Neural cell (in vitro differentiated cells): Measurements from ENCODE around the gene NLRX1.

Experiments
- CTCF ChIP-seq: fragments of 450-650 bp; IDR thresholded peaks from 2 replicates; pipeline ENCODE4 v1.5.1; 2014; ENCODE audit warnings: antibody characterized with exemption, mild to moderate bottlenecking, moderate library complexity; ENCODE audit not compliant: poor library complexity, severe bottlenecking
- EP300 ChIP-seq: fragments of 450-650 bp; conservative IDR thresholded peaks from 2 replicates; pipeline ENCODE4 v1.6.1; 2014; ENCODE audit warnings: antibody characterized with exemption, mild to moderate bottlenecking, moderate library complexity; ENCODE audit not compliant: poor library complexity, severe bottlenecking
- EZH2 ChIP-seq: fragments of 200-600, 300-800 bp; shearing (Covaris generic), sonication (generic); IDR thresholded peaks from 2 replicates; pipeline ENCODE4 v1.6.1; 2014; ENCODE audit warnings: antibody characterized with exemption, low read length, borderline replicate concordance, mild to moderate bottlenecking; ENCODE audit not compliant: insufficient read depth, poor library complexity, severe bottlenecking
- MXI1 ChIP-seq: fragments of 450-650 bp; conservative IDR thresholded peaks from 2 replicates; pipeline ENCODE4 v1.6.1; 2014; ENCODE audit warnings: antibody characterized with exemption, mild to moderate bottlenecking; ENCODE audit not compliant: poor library complexity, severe bottlenecking
- POLR2AphosphoS5 ChIP-seq: IDR thresholded peaks from 2 replicates; pipeline ENCODE4 v1.6.1; 2012
- RAD21 ChIP-seq: fragments of 450-650 bp; conservative IDR thresholded peaks from 2 replicates; pipeline ENCODE4 v1.6.1; 2014; ENCODE audit warnings: antibody characterized with exemption, mild to moderate bottlenecking, moderate library complexity
- SMC3 ChIP-seq: fragments of 450-650 bp; conservative IDR thresholded peaks from 2 replicates; pipeline ENCODE4 v1.6.1; 2014; ENCODE audit warnings: antibody characterized with exemption, mild to moderate bottlenecking, moderate library complexity; ENCODE audit not compliant: poor library complexity
- TAF1 ChIP-seq: IDR thresholded peaks from 2 replicates; pipeline ENCODE4 v1.6.1; 2012; ENCODE audit warnings: low read depth

- TF ChIP-seq SMC3 (no peak), CTCF (no peak), EP300 (no peak), POLR2AphosphoS5 (no peak), MXI1 (no peak), EZH2 (no peak), TAF1 (no peak), RAD21 (no peak)
Observed at GRCh38 chr11:119152604-119153003, 15.9 kb upstream of the NLRX1 start.
